Activated gamma-delta T cell treated with Interleukin-2 at 50 U/mL for 16 hours (primary cell): ENCODE data around the gene GNG12.
"Not testable (repeated sequence)": the region's sequence is repeated elsewhere in the genome, so short reads cannot be mapped to it uniquely, and the experiment has no call there.

Source experiments
- DNase-seq: peaks from one replicate; pipeline ENCODE4 v3.0.0-alpha.2; 2020

GNG12 gene

GRCh38 chr1:67749263-67749843 lies 83.9 kb downstream of the GNG12 start:
- DNase-seq: no peak

- no peak for DNase-seq
Observed at GRCh38 chr1:67748630-67749029, 84.6 kb downstream of the GNG12 start.

GRCh38 chr1:67747671-67748546 lies 85.4 kb downstream of the GNG12 start:
- no peak for DNase-seq

- DNase-seq: no peak
Observed at GRCh38 chr1:67745875-67746698, 87.2 kb downstream of the GNG12 start.

- DNase-seq: no peak
Observed at GRCh38 chr1:67743072-67743725, 90.1 kb downstream of the GNG12 start.

GRCh38 chr1:67741736-67742135 lies 91.5 kb downstream of the GNG12 start:
- DNase-seq: no peak

GRCh38 chr1:67741121-67741520 lies 92.1 kb downstream of the GNG12 start:
- DNase-seq: no peak

- no peak for DNase-seq
Observed at GRCh38 chr1:67740543-67740942, 92.7 kb downstream of the GNG12 start.

- no peak for DNase-seq
Observed at GRCh38 chr1:67739361-67739760, 93.9 kb downstream of the GNG12 start.

GRCh38 chr1:67738401-67738800 lies 94.9 kb downstream of the GNG12 start:
- DNase-seq: no peak

GRCh38 chr1:67737875-67738274 lies 95.4 kb downstream of the GNG12 start:
- no peak for DNase-seq

- no peak for DNase-seq
Observed at GRCh38 chr1:67736750-67737149, 96.5 kb downstream of the GNG12 start.

- DNase-seq: peak; percentile 31
Observed at GRCh38 chr1:67735806-67736627, 97.2 kb downstream of the GNG12 start.

- DNase-seq: no peak
Observed at GRCh38 chr1:67735206-67735605, 98.1 kb downstream of the GNG12 start.

GRCh38 chr1:67734323-67734690 lies 99.0 kb downstream of the GNG12 start:
- DNase-seq: no peak

- no peak for DNase-seq
Observed at GRCh38 chr1:67733681-67734322, 99.5 kb downstream of the GNG12 start.

- no peak for DNase-seq
Observed at GRCh38 chr1:67732750-67733151, 100.5 kb downstream of the GNG12 start.

GRCh38 chr1:67731322-67731721 lies 101.9 kb downstream of the GNG12 start:
- no peak for DNase-seq

GRCh38 chr1:67730312-67730711 lies 103.0 kb downstream of the GNG12 start:
- DNase-seq: not testable (repeated sequence)

- no peak for DNase-seq
Observed at GRCh38 chr1:67729872-67730271, 103.4 kb downstream of the GNG12 start.

- DNase-seq: no peak
Observed at GRCh38 chr1:67726224-67726623, 107.0 kb downstream of the GNG12 start.
